Ishikawa (cell line): ENCODE measurements around the gene KCNG1.

Source experiments
- CEBPB ChIP-seq: IDR thresholded peaks from 2 replicates; pipeline ENCODE4 v1.6.1; 2012
- CREB1 ChIP-seq: IDR thresholded peaks from 2 replicates; pipeline ENCODE4 v1.6.1; 2012; ENCODE audit warnings: low read depth
- EGR1 ChIP-seq: IDR thresholded peaks from 2 replicates; pipeline ENCODE4 v1.6.1; 2012
- EP300 ChIP-seq: IDR thresholded peaks from 2 replicates; pipeline ENCODE4 v1.6.1; 2012; ENCODE audit warnings: borderline replicate concordance
- FOXM1 ChIP-seq: IDR thresholded peaks from 2 replicates; pipeline ENCODE4 v1.6.1; 2012; ENCODE audit warnings: low read depth, borderline replicate concordance
- NFIC ChIP-seq: IDR thresholded peaks from 2 replicates; pipeline ENCODE4 v1.6.1; 2012
- RAD21 ChIP-seq: IDR thresholded peaks from 2 replicates; pipeline ENCODE4 v1.6.1; 2012; ENCODE audit warnings: low read depth
- TAF1 ChIP-seq: IDR thresholded peaks from 2 replicates; pipeline ENCODE4 v1.6.1; 2012; ENCODE audit warnings: low read depth, mild to moderate bottlenecking
- TCF12 ChIP-seq: IDR thresholded peaks from 2 replicates; pipeline ENCODE4 v1.6.1; 2012; ENCODE audit warnings: low read depth
- TEAD4 ChIP-seq: IDR thresholded peaks from 2 replicates; pipeline ENCODE4 v1.6.1; 2012
- YY1 ChIP-seq: IDR thresholded peaks from 2 replicates; pipeline ENCODE4 v1.6.1; 2012; ENCODE audit warnings: low read depth
- ZBTB7A ChIP-seq: IDR thresholded peaks from 2 replicates; pipeline ENCODE4 v1.6.1; 2012; ENCODE audit warnings: low read depth
- TF ChIP-seq, protein P1 (sequence below): IDR thresholded peaks from 2 replicates; pipeline ENCODE4 v1.6.1; 2012
- TF ChIP-seq, protein P2 (sequence below): IDR thresholded peaks from 2 replicates; pipeline ENCODE4 v1.6.1; 2012
- TF ChIP-seq, protein P3 (sequence below): IDR thresholded peaks from 2 replicates; pipeline ENCODE4 v1.6.1; 2012; ENCODE audit warnings: low read depth, mild to moderate bottlenecking

KCNG1 gene

DNA sequence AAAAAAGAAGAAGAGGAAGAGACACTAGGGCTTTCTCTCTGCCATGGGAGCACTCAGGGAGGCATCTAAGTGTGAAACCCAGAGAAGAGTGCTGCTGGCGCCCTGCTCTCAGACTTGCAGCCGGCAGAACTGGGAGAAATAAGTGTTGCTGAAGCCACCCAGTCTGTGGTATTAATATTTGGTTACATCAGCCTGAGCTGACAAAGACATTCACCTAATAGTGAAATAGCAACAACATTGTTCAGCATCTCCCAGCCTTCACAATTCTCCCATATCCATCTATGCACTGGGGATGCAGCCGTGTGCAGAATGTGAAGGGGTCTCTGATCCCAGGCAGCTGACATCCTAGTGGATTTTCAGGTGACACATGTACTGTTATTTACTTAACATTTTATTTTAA is 12.0 kb downstream of the KCNG1 start:
- TF ChIP-seq CEBPB (no peak), RAD21 (no peak), TAF1 (no peak), EGR1 (no peak), CREB1 (no peak), TEAD4 (no peak), NFIC (no peak), ZBTB7A (no peak), TCF12 (no peak), YY1 (no peak), EP300 (no peak), FOXM1 (no peak)
- TF ChIP-seq, protein P1, sequence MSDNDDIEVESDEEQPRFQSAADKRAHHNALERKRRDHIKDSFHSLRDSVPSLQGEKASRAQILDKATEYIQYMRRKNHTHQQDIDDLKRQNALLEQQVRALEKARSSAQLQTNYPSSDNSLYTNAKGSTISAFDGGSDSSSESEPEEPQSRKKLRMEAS = no peak
- TF ChIP-seq, protein P2, sequence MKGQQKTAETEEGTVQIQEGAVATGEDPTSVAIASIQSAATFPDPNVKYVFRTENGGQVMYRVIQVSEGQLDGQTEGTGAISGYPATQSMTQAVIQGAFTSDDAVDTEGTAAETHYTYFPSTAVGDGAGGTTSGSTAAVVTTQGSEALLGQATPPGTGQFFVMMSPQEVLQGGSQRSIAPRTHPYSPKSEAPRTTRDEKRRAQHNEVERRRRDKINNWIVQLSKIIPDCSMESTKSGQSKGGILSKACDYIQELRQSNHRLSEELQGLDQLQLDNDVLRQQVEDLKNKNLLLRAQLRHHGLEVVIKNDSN = no peak
- TF ChIP-seq, protein P3, sequence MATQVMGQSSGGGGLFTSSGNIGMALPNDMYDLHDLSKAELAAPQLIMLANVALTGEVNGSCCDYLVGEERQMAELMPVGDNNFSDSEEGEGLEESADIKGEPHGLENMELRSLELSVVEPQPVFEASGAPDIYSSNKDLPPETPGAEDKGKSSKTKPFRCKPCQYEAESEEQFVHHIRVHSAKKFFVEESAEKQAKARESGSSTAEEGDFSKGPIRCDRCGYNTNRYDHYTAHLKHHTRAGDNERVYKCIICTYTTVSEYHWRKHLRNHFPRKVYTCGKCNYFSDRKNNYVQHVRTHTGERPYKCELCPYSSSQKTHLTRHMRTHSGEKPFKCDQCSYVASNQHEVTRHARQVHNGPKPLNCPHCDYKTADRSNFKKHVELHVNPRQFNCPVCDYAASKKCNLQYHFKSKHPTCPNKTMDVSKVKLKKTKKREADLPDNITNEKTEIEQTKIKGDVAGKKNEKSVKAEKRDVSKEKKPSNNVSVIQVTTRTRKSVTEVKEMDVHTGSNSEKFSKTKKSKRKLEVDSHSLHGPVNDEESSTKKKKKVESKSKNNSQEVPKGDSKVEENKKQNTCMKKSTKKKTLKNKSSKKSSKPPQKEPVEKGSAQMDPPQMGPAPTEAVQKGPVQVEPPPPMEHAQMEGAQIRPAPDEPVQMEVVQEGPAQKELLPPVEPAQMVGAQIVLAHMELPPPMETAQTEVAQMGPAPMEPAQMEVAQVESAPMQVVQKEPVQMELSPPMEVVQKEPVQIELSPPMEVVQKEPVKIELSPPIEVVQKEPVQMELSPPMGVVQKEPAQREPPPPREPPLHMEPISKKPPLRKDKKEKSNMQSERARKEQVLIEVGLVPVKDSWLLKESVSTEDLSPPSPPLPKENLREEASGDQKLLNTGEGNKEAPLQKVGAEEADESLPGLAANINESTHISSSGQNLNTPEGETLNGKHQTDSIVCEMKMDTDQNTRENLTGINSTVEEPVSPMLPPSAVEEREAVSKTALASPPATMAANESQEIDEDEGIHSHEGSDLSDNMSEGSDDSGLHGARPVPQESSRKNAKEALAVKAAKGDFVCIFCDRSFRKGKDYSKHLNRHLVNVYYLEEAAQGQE = no peak

DNA sequence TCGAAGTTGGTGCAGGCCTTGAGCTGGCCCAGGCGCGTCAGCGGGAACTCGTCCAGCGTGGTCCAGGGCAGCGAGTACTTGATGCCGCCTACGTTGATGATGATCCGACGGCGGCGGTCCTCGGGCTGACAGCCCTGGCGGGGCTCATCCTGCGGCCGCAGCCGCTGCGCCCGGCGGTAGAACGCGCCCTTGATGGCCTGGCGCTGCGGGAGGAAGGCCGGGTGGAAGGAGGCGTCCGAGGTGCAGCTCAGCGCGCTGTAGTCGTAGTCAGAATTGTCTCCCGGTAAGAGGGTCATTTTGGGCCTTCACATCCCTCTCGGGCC is 12.9 kb downstream of the KCNG1 start:
- TF ChIP-seq EP300 (no peak), RAD21 (no peak), TEAD4 (no peak), CEBPB (no peak), ZBTB7A (no peak), TCF12 (no peak), FOXM1 (no peak), YY1 (no peak), EGR1 (no peak), NFIC (no peak)
- TF ChIP-seq, protein P1 = no peak
- TF ChIP-seq, protein P3 = no peak

DNA sequence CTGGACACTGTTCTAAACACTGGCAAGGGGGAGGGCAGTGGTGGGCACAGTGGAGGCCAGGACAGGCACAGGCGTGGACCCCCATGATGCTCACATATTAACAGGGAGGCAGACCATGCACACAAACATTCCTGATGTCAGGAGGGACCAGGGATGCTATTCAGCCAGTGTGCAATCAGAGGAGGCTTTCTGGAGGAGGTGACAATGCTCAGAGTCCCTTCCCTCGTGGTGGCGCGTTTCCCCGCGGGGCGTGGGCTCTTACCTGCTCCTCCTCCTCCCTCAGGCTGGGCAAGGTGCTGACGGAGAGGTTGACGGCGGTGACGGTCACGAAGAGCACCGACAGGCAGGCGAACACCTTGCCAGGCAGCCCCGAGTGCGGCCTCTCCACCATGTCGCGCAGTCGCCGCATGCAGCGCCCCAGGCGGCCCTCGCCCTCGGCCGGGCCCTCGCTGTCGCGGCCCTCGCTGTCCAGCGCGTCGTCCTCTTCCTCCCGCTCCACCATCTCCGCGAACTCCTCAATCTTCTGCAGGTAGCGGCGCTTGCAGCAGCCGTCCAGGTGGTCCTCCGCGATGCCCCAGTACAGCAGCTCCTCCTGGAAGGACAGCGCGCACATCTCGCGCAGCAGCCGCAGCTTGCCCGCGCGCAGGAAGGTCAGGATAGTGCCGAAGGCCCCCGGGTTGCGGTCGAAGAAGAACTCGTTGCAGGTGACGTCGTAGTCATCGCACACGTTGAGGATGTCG is 13.4 kb downstream of the KCNG1 start:
- no peak for TF ChIP-seq TAF1
- TF ChIP-seq, protein P3 = no peak
- no peak for TF ChIP-seq TCF12

DNA sequence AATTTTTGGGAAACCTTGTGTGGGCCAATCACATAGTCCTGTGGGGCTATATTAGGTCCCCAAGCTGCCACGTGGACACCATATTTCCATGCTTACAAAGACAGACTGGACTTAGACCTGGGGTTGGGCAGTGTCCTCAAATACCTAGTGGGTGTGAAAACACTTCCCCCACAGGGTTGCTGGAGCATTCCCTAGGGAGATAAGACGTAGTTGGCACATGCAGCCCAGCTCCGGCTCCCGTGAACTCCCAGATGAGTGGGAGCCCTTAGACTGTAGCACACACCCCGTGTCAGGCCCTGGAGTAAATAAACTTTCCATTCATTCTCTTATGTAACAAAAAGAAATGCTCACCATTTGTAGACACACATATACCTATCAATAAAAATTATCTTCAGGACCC is 14.2 kb downstream of the KCNG1 start:
- no peak for TF ChIP-seq EP300
- no peak for TF ChIP-seq TCF12
- TF ChIP-seq EGR1 = no peak
- no peak for TF ChIP-seq TAF1
- no peak for TF ChIP-seq ZBTB7A
- TF ChIP-seq RAD21 = no peak
- TF ChIP-seq NFIC = no peak
- TF ChIP-seq, protein P1 = no peak
- TF ChIP-seq, protein P2 = no peak
- TF ChIP-seq FOXM1 = no peak
- TF ChIP-seq, protein P3 = no peak
- no peak for TF ChIP-seq CREB1
- TF ChIP-seq YY1 = no peak
- no peak for TF ChIP-seq TEAD4
- no peak for TF ChIP-seq CEBPB
